ENCODE results near the gene YY1.

DNA sequence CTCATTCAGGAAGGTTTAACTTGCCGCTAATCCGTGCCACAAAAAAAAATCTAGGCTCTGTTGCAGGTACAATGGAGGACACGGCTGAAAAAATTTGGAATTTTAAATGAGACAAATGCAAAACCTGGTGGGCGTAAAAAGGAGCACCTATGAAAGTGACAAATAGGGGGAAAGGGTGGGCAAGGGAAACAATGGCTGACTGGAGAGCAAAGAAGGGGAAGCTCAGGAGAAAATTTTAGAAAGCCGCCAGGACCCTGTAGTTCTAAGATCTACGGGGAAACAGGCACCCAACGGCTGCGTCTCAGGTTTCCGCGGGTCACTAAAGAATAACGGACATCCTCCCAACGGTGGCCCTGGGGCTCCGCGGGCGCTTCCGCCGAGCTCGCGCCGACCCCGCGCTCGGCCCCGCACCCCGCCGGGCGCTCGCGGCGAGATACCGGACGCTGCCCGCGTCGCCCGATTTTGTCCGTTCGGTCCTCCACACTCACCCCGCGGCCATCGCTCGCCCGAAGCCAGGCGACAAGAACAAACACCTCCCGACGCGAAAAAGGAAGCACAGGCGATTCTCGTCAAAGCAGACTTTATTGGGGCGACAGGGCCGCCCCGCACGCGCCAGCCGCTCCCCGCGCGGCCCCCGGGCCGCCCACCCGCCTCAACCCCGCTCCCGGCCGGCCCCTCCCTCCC lies 1.1 kb upstream of the YY1 start:
- TF ChIP-seq EZH2phosphoT487 (IDR thresholded peaks at IDR 0.05; ENCODE audit: insufficient read depth, low read depth): no peak
- TF ChIP-seq EZH2 (IDR thresholded peaks at IDR 0.05; ENCODE audit: insufficient read depth, poor library complexity, severe bottlenecking): no peak

Data from GM23248 (cell line).